ENCODE measurements around the gene CDK6. TPM values are rescaled to one million over a fixed set of nuclear protein-coding genes. Genes with fewer than 3 reads are reported as not detected.

Gene CDK6
- total and polyA plus RNA-seq, 2 experiments from 2014 or later, result 17.8 to 61.5 TPM

DNA sequence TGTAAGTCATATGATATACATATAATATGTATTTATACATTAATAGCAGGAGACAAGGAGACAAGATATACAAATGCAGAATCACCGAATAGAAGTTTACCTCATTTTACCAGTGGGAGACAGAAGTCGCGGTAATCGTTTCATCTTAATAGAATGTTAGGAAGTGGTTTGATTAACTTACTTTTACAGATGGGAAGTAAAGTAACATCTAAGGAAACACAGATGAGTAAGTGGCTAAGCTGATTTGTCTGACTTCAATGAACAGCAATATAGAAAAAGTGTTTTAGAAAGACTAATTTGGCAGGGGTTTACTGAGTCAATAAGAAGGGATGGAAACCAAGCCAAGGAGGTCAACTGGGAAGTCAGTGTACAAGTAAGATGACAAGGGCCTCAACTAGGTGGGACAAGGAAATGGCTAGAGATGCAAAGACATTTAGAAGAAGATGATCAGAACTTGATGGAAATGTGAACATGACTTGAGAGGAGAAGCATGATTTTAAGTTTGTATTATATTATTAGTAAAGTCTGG, 210.0 kb downstream of the CDK6 start:
- 98 to 99% methylated on average over 4 of the region's 4 CpGs for WGBS, 2 experiments (ENCODE audit: low coverage in 1 of 2, low lambda C conversion rate in 2 of 2, missing lambda C conversion rate in 2 of 2)
- H2AFZ ChIP-seq, result no peak overlapping the region
- peaks cover 93% of the 10 kb centered on the region for H3K79me2 ChIP-seq (ENCODE audit: insufficient read depth)
- DNase-seq, result no peak
- no peak overlapping the region for H3K9ac ChIP-seq
- H4K20me1 ChIP-seq (ENCODE audit: insufficient read depth), result no peaks in the 10 kb centered on the region
- no peak overlapping the region for H3K27ac ChIP-seq
- H3K9me2 ChIP-seq (ENCODE audit: insufficient read depth), result no peaks in the 10 kb centered on the region
- H3K36me3 ChIP-seq (ENCODE audit: low read depth), result no peaks in the 10 kb centered on the region; the same call in 1 of the 2 replicates
- H3K27me3 ChIP-seq (replicated peaks; ENCODE audit: insufficient read depth), result no peaks in the 10 kb centered on the region
- no peak overlapping the region for H3K4me3 ChIP-seq
- H3K9me3 ChIP-seq (ENCODE audit: low read depth), result no peaks in the 10 kb centered on the region
- in situ Hi-C loops (cut with MboI), result loop anchor here (10.0 kb wide), 1 partner anchor 208 kb away; the partner anchor contains the start of gene CDK6
- H3K4me2 ChIP-seq (ENCODE audit: unreplicated experiment), result no peak overlapping the region
- H3F3A ChIP-seq (ENCODE audit: insufficient read depth), result peaks cover 23% of the 10 kb centered on the region; the same call in 1 of the 2 replicates
- H3K4me1 ChIP-seq (ENCODE audit: insufficient read depth), result peaks cover 22% of the 10 kb centered on the region
- TF ChIP-seq EZH2 (IDR thresholded peaks at IDR 0.05; ENCODE audit: insufficient read depth, poor library complexity, severe bottlenecking), result no peak
- TF ChIP-seq EZH2phosphoT487 (IDR thresholded peaks at IDR 0.05; ENCODE audit: insufficient read depth, low read depth), result no peak

DNA sequence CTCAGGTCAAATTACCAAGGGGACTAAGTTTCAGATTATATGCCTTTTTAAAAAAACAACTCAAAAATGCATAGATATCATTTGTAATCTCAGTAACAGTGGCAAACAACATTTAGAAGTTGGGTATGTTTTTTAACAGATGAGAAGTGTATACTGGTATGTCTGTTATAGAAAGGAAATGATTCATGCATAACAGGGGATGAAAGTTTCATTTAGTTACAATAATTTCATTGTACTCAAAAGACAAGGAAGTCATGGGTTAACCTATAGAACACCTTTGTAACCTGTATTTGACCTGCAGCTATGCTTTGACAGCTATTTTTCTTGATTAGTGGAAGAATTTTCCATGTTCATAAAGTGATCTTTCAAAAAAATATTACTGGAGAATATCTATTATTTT, 210.8 kb downstream of the CDK6 start:
- Histone ChIP-seq H3K9ac (no peak overlapping the region), H3K27ac (peak overlapping the region; percentile 5; the same call in 1 of the 2 replicates), H3K9me3 (ENCODE audit: low read depth) (no peaks in the 10 kb centered on the region), H3K4me2 (ENCODE audit: unreplicated experiment) (peak overlapping the region; percentile 63), H3K4me1 (ENCODE audit: insufficient read depth) (peaks cover 25% of the 10 kb centered on the region), H3K9me2 (ENCODE audit: insufficient read depth) (no peaks in the 10 kb centered on the region), H3F3A (ENCODE audit: insufficient read depth) (peaks cover 29% of the 10 kb centered on the region; the same call in 1 of the 2 replicates), H3K27me3 (replicated peaks; ENCODE audit: insufficient read depth) (no peaks in the 10 kb centered on the region), H2AFZ (no peak overlapping the region), H3K36me3 (ENCODE audit: low read depth) (no peaks in the 10 kb centered on the region; the same call in 1 of the 2 replicates), H4K20me1 (ENCODE audit: insufficient read depth) (no peaks in the 10 kb centered on the region), H3K79me2 (ENCODE audit: insufficient read depth) (peaks cover 88% of the 10 kb centered on the region), H3K4me3 (no peak overlapping the region)
- in situ Hi-C loops (cut with MboI), result loop anchor here (10.0 kb wide), 1 partner anchor 209 kb away; the partner anchor contains the start of gene CDK6
- DNase-seq, result peak; percentile 41
- TF ChIP-seq EZH2phosphoT487 (IDR thresholded peaks at IDR 0.05; ENCODE audit: insufficient read depth, low read depth), result no peak
- TF ChIP-seq EZH2 (IDR thresholded peaks at IDR 0.05; ENCODE audit: insufficient read depth, poor library complexity, severe bottlenecking), result no peak

DNA sequence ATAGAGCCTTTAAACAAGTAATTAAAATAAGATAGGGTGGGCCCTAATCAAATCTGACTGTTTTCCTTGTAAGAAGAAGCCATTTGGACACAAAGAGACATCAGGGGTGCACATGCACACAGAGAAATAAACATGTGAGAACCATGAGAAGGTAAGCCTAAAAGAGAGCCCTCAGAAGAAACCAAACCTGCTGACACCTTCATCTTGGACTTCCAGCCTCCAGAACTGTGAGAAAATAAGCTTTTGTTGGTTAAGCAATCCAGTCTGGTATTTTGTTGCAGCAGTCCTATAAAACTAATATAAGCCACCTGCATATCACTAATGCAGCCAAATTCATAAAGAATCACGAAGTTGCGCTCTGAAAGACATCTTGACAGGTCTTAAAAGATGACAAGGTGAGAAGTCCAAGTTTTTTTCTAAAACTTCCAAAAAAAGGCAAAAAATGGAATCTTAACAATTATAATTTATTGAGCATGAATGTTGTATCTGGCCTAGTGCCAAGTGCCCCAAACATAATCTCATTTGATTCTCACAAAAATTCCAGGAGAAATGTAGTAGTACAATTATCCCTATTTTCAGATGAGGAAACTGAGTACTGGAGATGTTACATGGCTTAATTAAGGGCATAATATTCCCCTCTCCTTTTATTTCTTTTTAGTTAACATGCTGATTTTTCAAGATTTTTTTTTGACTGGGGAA, 211.9 kb downstream of the CDK6 start:
- Histone ChIP-seq H4K20me1 (ENCODE audit: insufficient read depth) (no peaks in the 10 kb centered on the region), H3K4me2 (ENCODE audit: unreplicated experiment) (peak overlapping the region; percentile 63), H3K4me1 (ENCODE audit: insufficient read depth) (peaks cover 25% of the 10 kb centered on the region), H3F3A (ENCODE audit: insufficient read depth) (peaks cover 30% of the 10 kb centered on the region; the same call in 1 of the 2 replicates), H2AFZ (no peak overlapping the region), H3K36me3 (ENCODE audit: low read depth) (no peaks in the 10 kb centered on the region; the same call in 1 of the 2 replicates), H3K9me2 (ENCODE audit: insufficient read depth) (no peaks in the 10 kb centered on the region), H3K9ac (no peak overlapping the region), H3K27me3 (replicated peaks; ENCODE audit: insufficient read depth) (no peaks in the 10 kb centered on the region), H3K9me3 (ENCODE audit: low read depth) (no peaks in the 10 kb centered on the region), H3K79me2 (ENCODE audit: insufficient read depth) (peaks cover 86% of the 10 kb centered on the region), H3K27ac (no peak overlapping the region), H3K4me3 (no peak overlapping the region)
- in situ Hi-C loops (cut with MboI), result loop anchor here (5.0 to 10.0 kb wide), 2 partner anchors 210 to 433 kb away; partner anchors contain the start of gene CDK6
- WGBS, 2 experiments (ENCODE audit: low coverage in 1 of 2, low lambda C conversion rate in 2 of 2, missing lambda C conversion rate in 2 of 2), result 98 to 99% methylated on average over 2 of the region's 2 CpGs
- no peak for DNase-seq
- no peak for TF ChIP-seq EZH2phosphoT487 (IDR thresholded peaks at IDR 0.05; ENCODE audit: insufficient read depth, low read depth)
- no peak for TF ChIP-seq EZH2 (IDR thresholded peaks at IDR 0.05; ENCODE audit: insufficient read depth, poor library complexity, severe bottlenecking)

DNA sequence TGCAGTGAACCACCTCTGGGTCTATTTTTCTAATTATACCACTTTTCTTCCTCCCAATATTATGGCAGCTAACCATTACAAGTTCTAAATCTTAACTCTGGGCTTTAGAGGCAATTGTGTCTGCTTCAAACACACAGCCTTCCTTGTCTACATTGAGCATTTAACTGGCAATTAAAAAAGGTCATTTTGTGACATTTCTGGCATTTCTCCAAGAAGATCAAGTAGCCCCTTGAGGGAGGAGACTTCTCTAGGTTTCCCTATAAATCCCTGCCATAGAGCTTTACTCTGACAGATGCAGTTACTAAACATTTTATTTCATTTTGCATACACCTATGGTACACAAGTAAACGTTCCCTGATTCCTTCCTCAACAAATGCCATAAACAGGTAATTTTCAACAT, 212.8 kb downstream of the CDK6 start:
- Histone ChIP-seq H3K9me2 (ENCODE audit: insufficient read depth) (no peaks in the 10 kb centered on the region), H3K27me3 (replicated peaks; ENCODE audit: insufficient read depth) (no peaks in the 10 kb centered on the region), H3F3A (ENCODE audit: insufficient read depth) (peaks cover 30% of the 10 kb centered on the region; the same call in 1 of the 2 replicates), H3K9me3 (ENCODE audit: low read depth) (no peaks in the 10 kb centered on the region), H3K36me3 (ENCODE audit: low read depth) (no peaks in the 10 kb centered on the region; the same call in 1 of the 2 replicates), H3K27ac (no peak overlapping the region), H3K79me2 (ENCODE audit: insufficient read depth) (peaks cover 80% of the 10 kb centered on the region), H3K9ac (no peak overlapping the region), H3K4me1 (ENCODE audit: insufficient read depth) (peaks cover 25% of the 10 kb centered on the region), H3K4me3 (no peak overlapping the region), H2AFZ (no peak overlapping the region), H4K20me1 (ENCODE audit: insufficient read depth) (no peaks in the 10 kb centered on the region), H3K4me2 (ENCODE audit: unreplicated experiment) (no peak overlapping the region)
- TF ChIP-seq EZH2 (IDR thresholded peaks at IDR 0.05; ENCODE audit: insufficient read depth, poor library complexity, severe bottlenecking) (no peak), EZH2phosphoT487 (IDR thresholded peaks at IDR 0.05; ENCODE audit: insufficient read depth, low read depth) (no peak)
- in situ Hi-C loops (cut with MboI), result loop anchor here (5.0 to 10.0 kb wide), 2 partner anchors 211 to 434 kb away; partner anchors contain the start of gene CDK6
- DNase-seq, result no peak
- WGBS, 2 experiments (ENCODE audit: low coverage in 1 of 2, low lambda C conversion rate in 2 of 2, missing lambda C conversion rate in 2 of 2), result 84 to 85% methylated on average over 1 of the region's 1 CpG

All from GM23248 (cell line).